ENCODE data around the gene CCDC187.

DNA sequence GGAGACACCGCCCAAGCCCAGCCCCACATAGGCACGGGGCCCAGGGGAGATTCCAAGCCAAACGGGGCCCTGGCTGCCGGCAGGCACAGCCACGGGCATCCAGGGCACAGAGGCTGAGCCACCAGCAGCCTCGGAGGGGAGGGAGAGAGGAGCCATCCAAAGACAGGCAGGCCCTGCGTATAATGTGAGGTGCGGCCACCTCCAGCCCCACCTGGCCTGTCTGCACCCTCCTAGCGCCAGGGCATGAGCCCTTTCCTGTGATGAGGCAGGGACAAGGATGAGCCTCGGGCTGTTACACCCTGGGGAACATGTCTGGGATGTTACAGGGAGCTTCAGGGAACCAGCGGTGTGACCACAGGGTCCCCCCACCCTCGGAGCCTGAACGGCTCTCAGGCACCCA, 1.1 kb upstream of the CCDC187 start:
- TF ChIP-seq, protein P1, sequence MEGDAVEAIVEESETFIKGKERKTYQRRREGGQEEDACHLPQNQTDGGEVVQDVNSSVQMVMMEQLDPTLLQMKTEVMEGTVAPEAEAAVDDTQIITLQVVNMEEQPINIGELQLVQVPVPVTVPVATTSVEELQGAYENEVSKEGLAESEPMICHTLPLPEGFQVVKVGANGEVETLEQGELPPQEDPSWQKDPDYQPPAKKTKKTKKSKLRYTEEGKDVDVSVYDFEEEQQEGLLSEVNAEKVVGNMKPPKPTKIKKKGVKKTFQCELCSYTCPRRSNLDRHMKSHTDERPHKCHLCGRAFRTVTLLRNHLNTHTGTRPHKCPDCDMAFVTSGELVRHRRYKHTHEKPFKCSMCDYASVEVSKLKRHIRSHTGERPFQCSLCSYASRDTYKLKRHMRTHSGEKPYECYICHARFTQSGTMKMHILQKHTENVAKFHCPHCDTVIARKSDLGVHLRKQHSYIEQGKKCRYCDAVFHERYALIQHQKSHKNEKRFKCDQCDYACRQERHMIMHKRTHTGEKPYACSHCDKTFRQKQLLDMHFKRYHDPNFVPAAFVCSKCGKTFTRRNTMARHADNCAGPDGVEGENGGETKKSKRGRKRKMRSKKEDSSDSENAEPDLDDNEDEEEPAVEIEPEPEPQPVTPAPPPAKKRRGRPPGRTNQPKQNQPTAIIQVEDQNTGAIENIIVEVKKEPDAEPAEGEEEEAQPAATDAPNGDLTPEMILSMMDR (IDR thresholded peaks at IDR 0.05): no peak
- TF ChIP-seq POLR2A (IDR thresholded peaks at IDR 0.05) (no peak), POLR2AphosphoS5 (IDR thresholded peaks at IDR 0.05) (no peak)

Measured in upper lobe of left lung (tissue), 4 donors.